Measurements from ENCODE around the gene ELOB. TPM values are rescaled to one million over a fixed set of nuclear protein-coding genes. Genes with fewer than 3 reads are reported as not detected.

Gene ELOB
- total and polyA plus RNA-seq, 10 of the 15 experiments (the other 5 are each of a cell fraction or from before 2014, with no cell fraction given) = 86.9 to 823 (median 263) TPM

- no peak for TF ChIP-seq NFYA (IDR thresholded peaks at IDR 0.05; ENCODE audit: borderline replicate concordance, low read depth, low read length)
Measured at GRCh38 chr16:2813771-2814221, 36.7 kb upstream of the ELOB start (continued).

GRCh38 chr16:2811703-2812471 is 34.8 kb upstream of the ELOB start:
- no TSS peak for BruUV-seq (replicated peaks)
- DNase-seq (ENCODE audit: low read depth, low spot score) (no peak), ATAC-seq (no peak), FAIRE-seq (no peak)
- Histone ChIP-seq H3K27me3 (replicated peaks in 1 of 2; ENCODE audit: control insufficient read depth in 2 of 2, insufficient read depth in 2 of 2, low read length in 1 of 2) (peaks cover 0 to 4% of the 10 kb centered on the region in 2 experiments; a peak in 2 of 4 replicates), H3K9ac (ENCODE audit: control insufficient read depth, insufficient read depth, low read length) (no peak overlapping the region), H3K79me2 (ENCODE audit: control insufficient read depth, insufficient read depth, low read length) (peaks cover 2% of the 10 kb centered on the region), H3K4me2 (ENCODE audit: control insufficient read depth, insufficient read depth) (no peak overlapping the region), H3K27ac (ENCODE audit: control insufficient read depth, insufficient read depth) (no peak overlapping the region), H3K9me3 (replicated peaks; ENCODE audit: control insufficient read depth, insufficient read depth, low read length) (no peaks in the 10 kb centered on the region), H3K4me1 (ENCODE audit: control insufficient read depth, insufficient read depth, low read length) (no peaks in the 10 kb centered on the region), H2AFZ (ENCODE audit: control insufficient read depth, low read depth, low read length) (no peak overlapping the region), H4K20me1 (ENCODE audit: control insufficient read depth, insufficient read depth) (no peaks in the 10 kb centered on the region), H3K36me3 (ENCODE audit: control insufficient read depth in 2 of 2, insufficient read depth in 2 of 2, low read length in 1 of 2) (no peaks in the 10 kb centered on the region), H3K4me3 (no peak overlapping the region)
- 45% methylated on average over 15 of the region's 15 CpGs for WGBS (ENCODE audit: insufficient coverage, insufficient replicate concordance, low lambda C conversion rate, missing lambda C conversion rate)
- ChIA-PET SMC1A (ENCODE audit: uncharacterized antibody, unreplicated experiment) (no interaction called here), RAD21 (ENCODE audit: unreplicated experiment) (interaction anchor here (1.2 kb wide), 1 partner anchor 71 kb away, joined by 3 read pairs; the partner anchor contains the start of gene FLYWCH2), POLR2A (interaction anchor here (0.8 kb wide), 1 partner anchor 644 kb away, joined by 3 read pairs; no protein-coding TSS in a partner anchor), CTCF (no interaction called here)
- in situ Hi-C loops (cut with MboI) = no loop called here
- intact Hi-C loops (cut with micrococcal nuclease; ENCODE audit: unreplicated experiment) = no loop called here
- TF ChIP-seq SKIL (IDR thresholded peaks at IDR 0.05; ENCODE audit: low read depth, poor library complexity, severe bottlenecking) = no peak
- no peak for TF ChIP-seq STAT3 (IDR thresholded peaks at IDR 0.05; ENCODE audit: low read depth, low read length)
- no peak for TF ChIP-seq NFYA (IDR thresholded peaks at IDR 0.05; ENCODE audit: borderline replicate concordance, low read depth, low read length)
- TF ChIP-seq MEF2A (IDR thresholded peaks at IDR 0.05; ENCODE audit: insufficient read depth, low read depth, low read length) = no peak
- TF ChIP-seq FOXK2 (IDR thresholded peaks at IDR 0.05) = no peak
- no peak for TF ChIP-seq ATF7 (IDR thresholded peaks at IDR 0.05; ENCODE audit: low read depth)
- no peak for TF ChIP-seq SRF (IDR thresholded peaks at IDR 0.05; ENCODE audit: low read depth in 2 of 2, low read length in 2 of 2)
- no peak for TF ChIP-seq NKRF (conservative IDR thresholded peaks at IDR 0.05)
- no peak for TF ChIP-seq ATF3 (IDR thresholded peaks at IDR 0.05; ENCODE audit: borderline replicate concordance, extremely low read depth, low read depth, low read length)
- TF ChIP-seq RUNX3 (IDR thresholded peaks at IDR 0.05; ENCODE audit: low read length) = no peak
- TF ChIP-seq NR2C1 (IDR thresholded peaks at IDR 0.05) = no peak
- TF ChIP-seq ZNF592 (IDR thresholded peaks at IDR 0.05) = no peak
